Activated CD4-positive, CD25-positive, alpha-beta regulatory T cell treated with anti-CD3 and anti-CD28 coated beads, Interleukin-2, amount 50 U/mL, for 16 hours (primary cell): Measurements from ENCODE around the gene DYNC1I2.

Source experiments
- DNase-seq: peaks from one replicate; pipeline ENCODE4 v3.0.0-alpha.2; 2020; ENCODE audit warnings: low read depth, low spot score

The DYNC1I2 gene

DNA sequence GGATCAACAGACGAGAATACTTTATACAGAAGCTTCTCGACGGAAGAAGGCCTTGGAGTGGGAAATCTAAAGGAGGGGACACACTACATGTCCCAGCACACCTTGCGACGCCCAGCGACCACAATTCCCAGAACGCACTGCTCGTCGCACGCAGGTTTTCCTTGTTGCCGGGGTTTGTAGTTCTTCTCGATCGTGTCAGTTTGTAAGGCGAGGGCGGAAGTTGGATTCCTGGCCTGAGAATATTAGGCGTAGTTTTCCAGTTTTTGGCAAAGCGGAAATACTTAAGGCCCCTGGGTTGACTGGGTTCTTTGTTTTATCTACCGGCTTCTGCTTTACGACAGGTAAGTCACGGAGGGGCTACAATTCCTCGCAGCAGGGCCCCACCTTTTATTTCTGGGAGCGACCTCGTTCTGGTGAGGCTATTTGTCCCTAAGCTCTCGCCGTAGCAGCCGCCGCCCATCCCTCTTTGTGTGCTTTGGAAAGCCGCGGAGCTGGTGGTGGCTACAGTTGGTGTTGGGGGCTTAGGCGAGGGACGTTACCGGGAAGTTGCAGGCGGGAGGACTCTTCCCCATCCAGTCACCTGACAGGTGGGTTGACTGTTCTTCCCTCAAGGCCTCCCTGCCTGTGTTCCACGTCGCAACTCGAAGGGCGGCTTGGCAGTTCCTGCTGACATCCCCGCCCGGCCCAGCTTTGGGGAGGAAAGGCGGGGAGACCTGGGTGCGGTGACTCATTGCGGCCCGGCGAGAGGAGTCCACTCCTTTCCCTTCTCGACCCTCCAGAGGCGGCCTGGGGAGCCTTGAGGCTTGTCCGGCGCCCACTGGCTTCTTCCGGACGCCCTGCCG lies at the start of gene DYNC1I2:
Gene DYNC1I2 (plus strand): TSS at position 183 of the 842 bp plus-strand sequence. CDS start 2,687 bp downstream, outside the sequence.
- DNase-seq, result peak; percentile 40

- DNase-seq, result no peak
Measured at GRCh38 chr2:171651667-171652415, 35.4 kb upstream of the DYNC1I2 start.

GRCh38 chr2:171652416-171652785 lies 34.9 kb upstream of the DYNC1I2 start:
- DNase-seq, result no peak

GRCh38 chr2:171655586-171655985 lies 31.7 kb upstream of the DYNC1I2 start:
- DNase-seq, result no peak

- no peak for DNase-seq
Measured at GRCh38 chr2:171667041-171667440, 20.2 kb upstream of the DYNC1I2 start.

GRCh38 chr2:171668183-171668582 lies 19.1 kb upstream of the DYNC1I2 start:
- no peak for DNase-seq

- no peak for DNase-seq
Measured at GRCh38 chr2:171669121-171669520, 18.1 kb upstream of the DYNC1I2 start.

- no peak for DNase-seq
Measured at GRCh38 chr2:171670655-171671054, 16.6 kb upstream of the DYNC1I2 start.

- no peak for DNase-seq
Measured at GRCh38 chr2:171671867-171672266, 15.4 kb upstream of the DYNC1I2 start.

GRCh38 chr2:171673905-171674304 lies 13.4 kb upstream of the DYNC1I2 start:
- DNase-seq, result no peak

DNA sequence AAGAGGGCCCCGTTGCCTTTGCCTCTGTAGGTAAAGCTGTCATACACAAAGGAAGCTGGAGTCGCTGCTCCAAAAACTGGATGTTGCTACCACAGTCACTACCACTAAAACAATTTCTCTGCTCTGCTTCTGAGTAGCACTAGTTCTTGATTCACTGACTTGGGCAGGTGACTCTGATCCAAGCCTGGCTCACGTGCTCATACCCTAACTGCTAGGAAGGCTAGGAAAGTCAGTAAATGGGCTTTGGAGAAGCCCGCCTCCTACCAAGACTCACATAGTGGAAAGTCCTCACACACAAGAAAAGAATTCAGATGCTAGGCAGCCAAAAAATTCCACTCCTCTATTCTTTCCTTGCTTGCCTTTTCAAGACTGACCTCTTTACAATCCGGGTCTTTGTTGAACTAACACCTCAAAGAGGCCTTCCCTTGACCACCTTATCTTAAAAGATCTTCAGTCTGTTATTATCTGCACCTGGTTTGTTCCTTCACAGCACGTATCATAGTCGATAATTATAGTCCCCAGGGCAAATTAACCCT lies 11.4 kb upstream of the DYNC1I2 start:
- DNase-seq, result no peak

- DNase-seq, result no peak
Measured at GRCh38 chr2:171678619-171679018, 8.7 kb upstream of the DYNC1I2 start.

DNA sequence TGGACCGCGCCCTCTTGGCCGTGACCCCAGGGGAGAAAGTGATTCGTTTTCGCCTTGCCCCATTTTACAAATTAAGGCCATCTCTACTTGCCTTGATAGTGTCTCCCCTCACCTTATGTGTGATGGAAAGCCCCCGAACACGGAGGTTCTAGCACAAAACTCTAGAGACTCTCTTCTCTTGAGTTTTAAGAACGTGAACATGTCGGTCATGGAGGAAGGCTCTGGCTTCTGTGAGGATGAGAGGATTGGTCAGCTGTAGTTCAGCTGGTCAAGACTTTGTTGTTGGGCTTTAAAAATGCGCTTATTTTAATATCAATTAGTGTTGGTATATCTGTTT lies 828 bp downstream of the DYNC1I2 start:
- DNase-seq, result no peak

- no peak for DNase-seq
Measured at GRCh38 chr2:171692331-171692730, 5.1 kb downstream of the DYNC1I2 start.

DNA sequence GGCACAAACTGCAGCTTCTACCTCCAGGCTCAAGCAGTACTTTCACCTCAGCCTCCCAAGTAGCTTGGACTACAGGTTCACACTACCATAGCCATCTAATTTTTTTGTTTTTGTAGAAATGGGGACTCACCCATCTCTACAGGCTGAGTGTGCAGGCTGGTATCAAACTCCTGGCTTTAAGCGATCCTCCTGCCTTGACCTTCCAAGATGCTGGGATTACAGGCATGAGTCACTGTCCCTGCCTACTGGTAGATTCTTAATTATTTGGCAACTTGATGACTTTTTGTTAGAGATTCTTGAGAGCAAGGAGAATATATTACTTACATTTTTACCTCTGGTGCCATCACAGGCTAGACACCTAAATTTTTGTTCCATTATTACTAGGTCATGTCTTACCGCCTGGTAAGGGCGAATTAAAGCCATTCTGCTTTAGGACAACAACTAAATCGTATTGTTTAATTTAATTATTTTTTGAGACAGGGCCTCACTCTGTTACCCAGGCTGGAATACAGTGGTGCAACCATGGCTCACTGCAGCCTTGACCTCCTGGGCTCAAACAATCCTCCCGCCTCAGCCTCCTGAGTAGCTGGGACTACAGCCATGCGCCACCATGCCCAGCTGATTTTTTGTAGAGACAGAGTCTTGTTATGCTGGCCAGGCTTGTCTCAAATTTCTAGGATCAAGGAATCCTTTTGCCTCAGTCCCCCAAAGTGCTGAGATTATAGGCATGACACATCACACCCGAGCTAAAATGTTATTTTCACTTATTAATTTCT lies 15.7 kb downstream of the DYNC1I2 start:
- no peak for DNase-seq

GRCh38 chr2:171703574-171704347 lies 16.5 kb downstream of the DYNC1I2 start:
- DNase-seq, result no peak

- no peak for DNase-seq
Measured at GRCh38 chr2:171706152-171706803, 19.0 kb downstream of the DYNC1I2 start.

DNA sequence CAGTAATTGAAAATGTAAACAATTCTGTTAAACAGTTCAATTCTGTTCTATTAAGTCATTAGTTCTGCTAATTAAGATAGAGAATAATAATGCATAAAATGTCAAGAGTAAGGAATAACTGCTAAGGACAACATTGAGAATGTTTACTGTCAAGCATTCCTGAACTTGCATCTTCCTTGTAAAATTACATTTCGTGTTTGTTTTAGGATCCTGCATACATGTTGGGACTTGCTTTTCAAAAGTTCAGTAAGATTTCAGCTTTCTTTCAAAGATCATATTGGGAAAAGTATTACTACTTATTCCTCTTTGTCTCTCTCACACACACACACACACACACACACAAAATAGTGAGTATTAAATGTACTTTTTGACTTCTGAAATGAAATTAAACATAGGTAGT lies 20.5 kb downstream of the DYNC1I2 start:
- no peak for DNase-seq

DNA sequence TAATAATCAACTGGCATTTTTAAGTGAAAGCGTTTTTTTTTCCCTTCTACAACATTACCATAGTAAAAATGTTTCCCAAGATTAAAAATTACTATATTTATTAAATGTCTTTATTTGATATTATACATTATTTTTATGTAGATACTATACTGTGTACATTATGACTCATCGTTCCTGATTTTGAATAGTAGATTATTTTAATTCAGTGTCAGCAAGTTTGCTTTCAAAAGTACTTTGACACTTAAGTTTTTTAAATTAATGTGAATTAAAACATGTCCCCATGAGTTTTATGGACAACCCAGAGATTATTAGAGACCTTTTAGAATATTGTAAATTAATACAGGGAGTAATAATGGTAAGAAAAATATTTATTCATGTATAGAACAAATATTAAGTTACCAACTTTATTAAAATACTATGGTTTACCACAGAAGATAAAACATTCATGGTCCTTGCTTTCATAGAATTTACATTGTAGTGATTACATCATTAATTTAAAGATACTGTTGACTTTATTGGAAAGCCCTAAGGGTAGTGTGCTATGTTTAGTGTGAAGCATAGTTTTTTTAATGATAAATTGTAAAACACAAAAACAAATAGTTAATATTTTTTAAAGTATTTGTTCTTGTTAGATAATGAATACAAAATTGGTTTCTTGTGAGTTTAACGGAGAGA lies 21.9 kb downstream of the DYNC1I2 start:
- DNase-seq, result no peak

GRCh38 chr2:171711351-171711750 lies 24.1 kb downstream of the DYNC1I2 start:
- no peak for DNase-seq
